Measurements from ENCODE around the gene JMJD8.
A peak's percentile ranks its signal among the peaks of the same experiment; 100 is the strongest.

The JMJD8 gene

GRCh38 chr16:726438-727290 is 42.5 kb upstream of the JMJD8 start, which contains the start of the genes CCDC78 and HAGHL:
Gene CCDC78, minus strand, starts transcription at chr16:726443. Its CDS starts 76 bp downstream, at chr16:726367.
Gene HAGHL, plus strand, starts transcription at chr16:727106. Its CDS starts 404 bp downstream, at chr16:727510.
- H3K27me3 ChIP-seq (ENCODE audit: control insufficient read depth in 1 of 2, insufficient read depth in 2 of 2, low read length in 2 of 2), result peaks cover 16 to 48% of the 10 kb centered on the region in 2 donors
- no peaks in the 10 kb centered on the region for H3K9me3 ChIP-seq (ENCODE audit: low read length)
- H3K4me1 ChIP-seq (ENCODE audit: insufficient read depth, low read length), result peaks cover 15% of the 10 kb centered on the region
- no peak within 1 kb of the TSS for H3K9ac ChIP-seq (ENCODE audit: low read length)
- H3K36me3 ChIP-seq (ENCODE audit: insufficient read depth, low read length), result no peaks in the 10 kb centered on the region
- no peak within 1 kb of the TSS for H3K27ac ChIP-seq (ENCODE audit: low read depth, low read length)
- peak within 1 kb of the TSS; percentile 23 to 47 for H3K4me3 ChIP-seq (ENCODE audit: low read depth in 1 of 2, low read length in 2 of 2)

GRCh38 chr16:726188-726437 is 42.0 kb upstream of the JMJD8 start:
- Histone ChIP-seq H3K27me3 (ENCODE audit: control insufficient read depth in 1 of 2, insufficient read depth in 2 of 2, low read length in 2 of 2) (peaks cover 16 to 48% of the 10 kb centered on the region in 2 donors), H3K4me1 (ENCODE audit: insufficient read depth, low read length) (peaks cover 17% of the 10 kb centered on the region), H3K36me3 (ENCODE audit: insufficient read depth, low read length) (no peaks in the 10 kb centered on the region), H3K4me3 (ENCODE audit: low read depth in 1 of 2, low read length in 2 of 2) (no peak overlapping the region), H3K9ac (ENCODE audit: low read length) (no peak overlapping the region), H3K27ac (ENCODE audit: low read depth, low read length) (no peak overlapping the region), H3K9me3 (ENCODE audit: low read length) (no peaks in the 10 kb centered on the region)

- Histone ChIP-seq H3K9me3 (ENCODE audit: low read length) (no peaks in the 10 kb centered on the region), H3K4me3 (ENCODE audit: low read depth in 1 of 2, low read length in 2 of 2) (no peak overlapping the region), H3K9ac (ENCODE audit: low read length) (no peak overlapping the region), H3K36me3 (ENCODE audit: insufficient read depth, low read length) (no peaks in the 10 kb centered on the region), H3K4me1 (ENCODE audit: insufficient read depth, low read length) (peaks cover 17% of the 10 kb centered on the region), H3K27me3 (ENCODE audit: control insufficient read depth in 1 of 2, insufficient read depth in 2 of 2, low read length in 2 of 2) (peaks cover 16 to 48% of the 10 kb centered on the region in 2 donors), H3K27ac (ENCODE audit: low read depth, low read length) (no peak overlapping the region)
Observed at GRCh38 chr16:725463-726187, 41.5 kb upstream of the JMJD8 start.

GRCh38 chr16:725041-725376 is 40.9 kb upstream of the JMJD8 start:
- peaks cover 16 to 48% of the 10 kb centered on the region in 2 donors for H3K27me3 ChIP-seq (ENCODE audit: control insufficient read depth in 1 of 2, insufficient read depth in 2 of 2, low read length in 2 of 2)
- H3K9ac ChIP-seq (ENCODE audit: low read length), result no peak overlapping the region
- H3K27ac ChIP-seq (ENCODE audit: low read depth, low read length), result no peak overlapping the region
- no peaks in the 10 kb centered on the region for H3K36me3 ChIP-seq (ENCODE audit: insufficient read depth, low read length)
- H3K9me3 ChIP-seq (ENCODE audit: low read length), result no peaks in the 10 kb centered on the region
- peaks cover 22% of the 10 kb centered on the region for H3K4me1 ChIP-seq (ENCODE audit: insufficient read depth, low read length)
- H3K4me3 ChIP-seq (ENCODE audit: low read depth in 1 of 2, low read length in 2 of 2), result no peak overlapping the region

- Histone ChIP-seq H3K27me3 (ENCODE audit: control insufficient read depth in 1 of 2, insufficient read depth in 2 of 2, low read length in 2 of 2) (peaks cover 16 to 46% of the 10 kb centered on the region in 2 donors), H3K36me3 (ENCODE audit: insufficient read depth, low read length) (no peaks in the 10 kb centered on the region), H3K9me3 (ENCODE audit: low read length) (no peaks in the 10 kb centered on the region), H3K27ac (ENCODE audit: low read depth, low read length) (no peak overlapping the region), H3K9ac (ENCODE audit: low read length) (no peak overlapping the region), H3K4me1 (ENCODE audit: insufficient read depth, low read length) (peaks cover 28% of the 10 kb centered on the region), H3K4me3 (ENCODE audit: low read depth in 1 of 2, low read length in 2 of 2) (no peak overlapping the region)
Observed at GRCh38 chr16:724188-725040, 40.3 kb upstream of the JMJD8 start.

- Histone ChIP-seq H3K9ac (ENCODE audit: low read length) (no peak overlapping the region), H3K9me3 (ENCODE audit: low read length) (no peaks in the 10 kb centered on the region), H3K36me3 (ENCODE audit: insufficient read depth, low read length) (no peaks in the 10 kb centered on the region), H3K4me3 (ENCODE audit: low read depth in 1 of 2, low read length in 2 of 2) (no peak overlapping the region), H3K27me3 (ENCODE audit: control insufficient read depth in 1 of 2, insufficient read depth in 2 of 2, low read length in 2 of 2) (peaks cover 16 to 41% of the 10 kb centered on the region in 2 donors), H3K4me1 (ENCODE audit: insufficient read depth, low read length) (peaks cover 30% of the 10 kb centered on the region), H3K27ac (ENCODE audit: low read depth, low read length) (no peak overlapping the region)
Observed at GRCh38 chr16:723695-724094, 39.6 kb upstream of the JMJD8 start.

- Histone ChIP-seq H3K36me3 (ENCODE audit: insufficient read depth, low read length) (no peaks in the 10 kb centered on the region), H3K27ac (ENCODE audit: low read depth, low read length) (no peak overlapping the region), H3K27me3 (ENCODE audit: control insufficient read depth in 1 of 2, insufficient read depth in 2 of 2, low read length in 2 of 2) (peaks cover 16 to 36% of the 10 kb centered on the region in 2 donors), H3K4me1 (ENCODE audit: insufficient read depth, low read length) (peaks cover 30% of the 10 kb centered on the region), H3K4me3 (ENCODE audit: low read depth in 1 of 2, low read length in 2 of 2) (no peak overlapping the region), H3K9ac (ENCODE audit: low read length) (no peak overlapping the region), H3K9me3 (ENCODE audit: low read length) (no peaks in the 10 kb centered on the region)
Observed at GRCh38 chr16:722835-723633, 38.9 kb upstream of the JMJD8 start.

GRCh38 chr16:721765-722540 is 37.8 kb upstream of the JMJD8 start:
- Histone ChIP-seq H3K4me3 (ENCODE audit: low read depth in 1 of 2, low read length in 2 of 2) (peak overlapping the region; percentile 68 to 91), H3K9ac (ENCODE audit: low read length) (no peak overlapping the region), H3K9me3 (ENCODE audit: low read length) (no peaks in the 10 kb centered on the region), H3K36me3 (ENCODE audit: insufficient read depth, low read length) (no peaks in the 10 kb centered on the region), H3K27ac (ENCODE audit: low read depth, low read length) (no peak overlapping the region), H3K4me1 (ENCODE audit: insufficient read depth, low read length) (peaks cover 25% of the 10 kb centered on the region), H3K27me3 (ENCODE audit: control insufficient read depth in 1 of 2, insufficient read depth in 2 of 2, low read length in 2 of 2) (peaks cover 11 to 29% of the 10 kb centered on the region in 2 donors)

- Histone ChIP-seq H3K27me3 (ENCODE audit: control insufficient read depth in 1 of 2, insufficient read depth in 2 of 2, low read length in 2 of 2) (peaks cover 6 to 31% of the 10 kb centered on the region in 2 donors), H3K36me3 (ENCODE audit: insufficient read depth, low read length) (no peaks in the 10 kb centered on the region), H3K9ac (ENCODE audit: low read length) (peak within 1 kb of the TSS; percentile 27), H3K9me3 (ENCODE audit: low read length) (no peaks in the 10 kb centered on the region), H3K27ac (ENCODE audit: low read depth, low read length) (peak within 1 kb of the TSS; percentile 98), H3K4me3 (ENCODE audit: low read depth in 1 of 2, low read length in 2 of 2) (peak within 1 kb of the TSS; percentile 68 to 91), H3K4me1 (ENCODE audit: insufficient read depth, low read length) (peaks cover 25% of the 10 kb centered on the region)
Observed at GRCh38 chr16:720990-721764, 37.0 kb upstream of the JMJD8 start, which contains the start of gene ANTKMT. Gene ANTKMT, plus strand, starts transcription at chr16:721146. Its CDS starts 129 bp downstream, at chr16:721275.

Measured in muscle layer of colon (tissue), 2 donors.